HG03520 (cell line): Measurements from ENCODE around the gene KDF1.
"Not testable (repeated sequence)": the region's sequence is repeated elsewhere in the genome, so short reads cannot be mapped to it uniquely, and the experiment has no call there.

ENCODE experiments used
- ATAC-seq: cut with Tn5 transposase; IDR thresholded peaks from one replicate; pipeline ENCODE4 v1.9.1; 2021; ENCODE audit warnings: mild to moderate bottlenecking, moderate library complexity; ENCODE audit not compliant: unreplicated experiment

KDF1 gene

DNA sequence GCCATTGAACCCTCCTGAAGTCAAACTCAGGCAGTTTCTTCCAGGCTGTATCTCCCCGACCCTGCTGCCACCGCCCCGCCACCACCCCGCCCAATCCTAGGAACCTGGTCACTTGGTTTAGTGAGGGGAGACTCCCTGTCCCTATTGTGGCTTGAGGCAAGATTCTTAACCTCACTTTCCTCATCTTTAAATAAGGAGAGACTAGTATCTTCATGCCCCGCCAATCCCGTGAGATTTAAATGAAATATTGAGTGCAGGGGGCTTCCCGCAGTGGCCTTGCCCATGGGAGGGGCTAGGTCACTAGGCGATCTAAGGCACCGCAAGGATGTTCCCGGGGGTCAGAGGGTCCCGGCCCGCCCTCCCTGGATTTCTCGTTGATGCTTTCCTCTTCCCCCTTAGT, 998 bp downstream of the KDF1 start:
- no peak for ATAC-seq

DNA sequence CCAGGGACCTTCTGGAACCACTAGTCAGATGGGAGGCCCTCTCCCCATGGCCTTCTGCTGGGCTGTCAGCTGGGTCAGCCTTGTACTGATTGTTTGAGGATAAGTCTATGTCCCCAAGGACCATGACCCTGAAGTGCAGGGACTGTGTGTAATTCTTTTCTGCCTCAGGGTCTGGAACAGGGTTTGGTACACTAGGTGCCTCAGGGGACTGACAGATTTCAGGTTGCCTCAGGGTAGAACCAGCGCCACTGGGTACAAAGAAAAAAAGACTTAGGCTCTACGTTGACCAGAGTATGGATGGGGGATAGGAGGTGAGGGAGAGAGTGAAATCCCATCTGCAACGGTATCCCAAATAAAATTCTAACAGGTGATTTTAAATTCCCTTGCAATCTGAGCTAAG, 3.0 kb downstream of the KDF1 start:
- no peak for ATAC-seq

DNA sequence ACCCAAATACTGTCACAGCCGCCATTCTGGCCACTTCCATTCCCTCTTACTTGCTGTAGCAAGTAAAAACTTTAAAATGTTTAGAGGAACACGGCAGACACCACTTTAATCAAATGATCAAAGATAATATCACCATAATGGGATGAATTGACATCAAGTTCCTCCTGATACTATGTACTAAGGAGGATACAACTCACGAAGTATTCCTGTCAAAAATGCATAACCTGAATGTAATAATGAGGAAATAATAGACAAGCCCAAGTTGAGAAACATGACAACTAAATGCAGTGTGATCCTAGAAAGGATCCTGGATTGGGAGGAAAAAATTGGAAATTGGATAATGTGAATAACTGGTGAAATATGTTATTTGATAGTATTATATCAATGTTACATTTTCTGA, 3.9 kb downstream of the KDF1 start:
- no peak for ATAC-seq

DNA sequence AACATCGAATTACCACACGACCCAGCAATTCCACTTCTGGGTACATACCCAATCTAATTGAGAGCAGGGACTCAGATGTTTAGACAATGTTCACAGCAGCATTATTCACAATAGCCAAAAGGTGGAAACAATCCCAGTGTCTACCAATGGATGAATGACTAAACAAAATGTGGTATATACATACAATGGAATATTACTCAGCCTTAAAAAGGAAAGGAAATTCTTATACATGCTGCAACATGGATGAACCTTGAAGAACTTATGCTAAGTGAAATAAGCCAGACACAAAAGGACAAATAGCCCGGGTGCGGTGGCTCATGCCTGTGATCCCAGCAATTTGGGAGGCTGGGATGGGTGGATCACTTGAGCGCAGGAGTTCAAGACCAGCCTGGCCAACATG, 6.9 kb downstream of the KDF1 start:
- no peak for ATAC-seq

DNA sequence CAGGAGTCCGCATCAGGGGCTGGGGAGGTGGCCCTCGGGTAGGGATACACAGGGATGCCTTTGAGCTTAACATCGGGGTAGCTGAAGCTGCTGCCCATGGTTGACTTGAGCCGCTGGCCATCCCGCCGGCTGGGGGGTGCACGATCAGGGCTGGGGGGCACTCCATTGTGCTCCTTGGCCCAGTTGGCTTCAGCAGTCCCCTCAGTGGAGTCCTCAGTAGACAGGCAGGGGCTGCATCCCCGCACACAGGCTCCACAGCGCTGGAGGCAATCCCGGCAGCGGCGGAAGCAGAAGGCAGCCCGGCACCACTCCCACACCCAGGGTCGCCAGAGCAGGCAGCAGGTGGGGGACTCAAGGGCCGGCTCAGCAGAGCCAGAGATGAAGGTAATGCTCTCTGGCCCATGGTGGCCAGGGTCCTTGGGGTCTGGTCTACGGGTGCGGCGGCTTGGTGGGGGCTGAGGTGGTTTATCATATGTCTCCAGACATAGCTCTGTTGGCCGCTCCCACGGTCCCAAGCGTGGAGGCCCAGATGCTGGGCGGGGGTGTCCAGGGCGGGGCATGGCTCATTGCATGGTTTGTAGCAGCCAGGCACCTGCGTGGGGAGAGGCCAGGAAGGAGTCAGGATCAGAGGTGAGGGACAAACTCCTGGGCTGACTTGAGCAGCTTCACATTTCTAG, 8.3 kb downstream of the KDF1 start:
- ATAC-seq, result no peak

DNA sequence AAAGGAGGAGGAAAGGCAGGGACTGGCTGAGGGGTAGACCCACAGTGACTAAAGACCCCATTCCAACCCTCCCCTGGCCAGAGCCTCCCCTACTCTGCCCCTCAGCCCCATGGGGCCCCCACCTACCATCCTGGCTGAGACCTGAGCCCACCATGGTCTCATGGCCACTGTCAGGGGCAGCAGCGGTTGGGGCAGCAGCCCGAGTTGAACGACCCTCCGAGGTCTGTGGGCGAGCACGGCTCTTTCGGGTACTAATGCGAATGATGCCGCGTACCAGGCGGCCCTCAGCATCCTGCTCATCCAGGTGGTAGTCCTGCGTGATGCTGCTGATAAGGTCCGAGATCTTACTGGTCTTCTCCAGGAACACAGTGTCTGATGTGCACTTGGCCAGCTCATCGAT, 9.1 kb downstream of the KDF1 start:
- no peak for ATAC-seq

DNA sequence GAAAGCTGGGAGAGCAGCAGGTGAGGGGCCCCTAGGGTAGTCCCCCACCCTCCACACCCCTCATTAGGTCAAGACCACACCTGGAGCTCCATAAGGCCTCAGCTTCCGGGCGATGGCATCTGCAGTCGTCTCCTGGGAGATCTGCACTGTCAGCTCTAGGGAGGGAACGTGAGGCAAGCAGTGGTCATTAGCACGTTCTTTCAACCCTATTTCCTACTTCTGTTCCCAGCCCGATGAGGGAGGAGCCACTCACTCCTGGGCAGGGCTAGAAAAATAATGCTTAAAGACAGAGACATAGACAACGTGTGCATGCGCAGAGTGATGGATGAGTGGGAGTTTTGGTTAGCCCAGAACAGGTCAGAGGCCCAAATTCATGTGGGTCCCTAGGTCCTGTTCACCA, 9.7 kb downstream of the KDF1 start:
- no peak for ATAC-seq

DNA sequence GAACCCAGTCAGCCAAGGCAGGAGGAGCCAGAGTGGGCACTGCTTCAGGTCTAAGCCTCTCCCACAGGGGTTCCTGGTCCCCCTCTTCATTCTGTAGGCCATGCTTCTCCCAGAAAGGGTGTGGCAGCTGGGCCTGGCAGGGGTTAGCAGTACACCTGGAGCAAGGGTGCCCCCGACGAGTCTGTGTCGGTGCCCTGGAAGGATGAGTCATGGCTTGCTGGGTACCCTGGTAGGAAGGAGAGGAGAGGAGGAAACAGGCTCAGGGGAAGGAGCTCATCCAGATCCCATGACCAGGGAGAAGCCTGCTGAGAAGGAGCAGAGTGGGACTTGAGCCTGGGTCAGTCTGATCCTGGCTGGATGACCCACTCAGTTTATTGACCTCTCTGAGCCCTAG, 10.3 kb downstream of the KDF1 start:
- no peak for ATAC-seq

DNA sequence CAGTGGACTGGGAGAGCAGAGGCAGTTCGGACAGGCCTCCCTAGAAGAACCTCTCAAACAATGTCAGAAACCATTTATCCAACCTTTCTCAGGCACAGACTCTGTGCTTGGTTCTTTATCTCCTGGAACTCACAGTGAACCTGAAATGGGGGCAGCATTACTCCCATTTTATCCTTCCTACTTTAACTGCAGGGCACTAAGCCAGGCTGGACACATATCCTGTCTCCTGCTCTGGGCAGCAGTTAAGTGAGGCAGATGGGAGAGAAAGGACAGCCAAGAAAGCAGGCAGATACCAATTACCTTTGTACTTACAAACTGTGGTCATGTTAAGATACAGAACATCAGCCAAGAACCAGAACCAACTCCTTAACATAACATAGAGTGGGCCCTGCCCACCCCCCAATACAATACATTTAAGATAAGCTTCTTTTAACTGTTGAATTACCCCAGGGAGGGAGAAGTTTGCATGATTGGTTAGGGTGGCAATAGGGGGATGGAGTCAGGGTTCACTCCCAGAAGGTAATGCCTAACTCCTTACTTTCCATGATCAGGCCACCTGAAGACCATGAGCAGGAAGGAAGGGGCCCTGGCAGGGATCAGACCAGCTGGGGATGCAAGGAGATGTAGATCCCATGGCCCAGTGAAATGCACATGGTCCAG, 10.9 kb downstream of the KDF1 start:
- no peak for ATAC-seq

DNA sequence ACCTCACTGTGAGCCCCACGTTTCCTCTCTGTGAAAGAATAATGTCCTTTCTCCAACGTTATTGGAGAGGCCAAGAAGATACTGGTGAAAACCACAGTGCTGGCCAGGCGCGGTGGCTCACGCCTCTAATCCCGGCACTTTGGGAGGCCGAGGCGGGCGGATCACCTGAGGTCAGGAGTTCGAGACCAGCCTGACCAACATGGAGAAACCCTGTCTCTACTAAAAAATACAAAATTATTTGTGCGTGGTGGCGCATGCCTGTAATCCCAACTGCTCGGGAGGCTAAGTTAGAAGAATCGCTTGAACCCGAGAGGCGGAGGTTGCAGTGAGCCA, 11.6 kb downstream of the KDF1 start:
- not testable (repeated sequence) for ATAC-seq

DNA sequence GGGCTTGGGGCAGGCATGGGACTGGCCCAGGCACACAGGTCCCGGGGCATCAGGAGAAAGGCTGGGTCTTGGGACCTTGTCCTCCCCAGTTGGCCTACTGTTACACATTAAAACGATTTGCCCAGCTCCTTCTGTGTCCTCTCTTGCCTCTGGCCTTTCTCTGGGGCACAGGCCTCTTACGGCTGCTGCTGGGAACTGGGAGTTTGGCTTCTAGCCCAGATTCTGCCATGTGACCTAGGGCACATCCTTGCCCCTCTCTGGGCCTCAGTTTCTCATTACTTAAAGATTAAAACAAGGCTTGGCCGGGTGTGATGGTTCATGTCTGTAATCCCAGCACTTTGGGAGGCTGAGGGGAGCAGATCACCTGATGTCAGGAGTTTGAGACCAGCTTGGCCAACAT, 14.0 kb downstream of the KDF1 start:
- no peak for ATAC-seq

DNA sequence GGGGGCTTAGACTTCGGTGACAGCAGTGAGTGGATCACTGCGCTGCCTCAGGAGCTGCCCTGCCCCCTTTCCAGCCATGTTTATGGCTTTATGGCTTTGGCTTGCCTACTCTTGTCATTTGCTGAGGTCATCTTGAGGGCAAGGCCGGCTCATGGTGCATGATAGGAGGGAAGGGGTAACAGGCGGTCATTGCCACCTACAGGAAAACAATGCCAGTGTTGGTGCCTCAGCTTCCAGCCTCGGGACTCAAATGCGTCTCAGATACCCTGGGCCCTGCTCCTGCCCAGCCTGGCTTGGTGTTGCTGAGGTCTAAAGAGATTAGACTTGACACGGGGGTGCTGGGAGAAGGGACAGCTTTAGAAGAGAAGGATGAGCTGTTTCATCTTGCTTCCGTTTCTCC, 14.5 kb downstream of the KDF1 start:
- no peak for ATAC-seq

DNA sequence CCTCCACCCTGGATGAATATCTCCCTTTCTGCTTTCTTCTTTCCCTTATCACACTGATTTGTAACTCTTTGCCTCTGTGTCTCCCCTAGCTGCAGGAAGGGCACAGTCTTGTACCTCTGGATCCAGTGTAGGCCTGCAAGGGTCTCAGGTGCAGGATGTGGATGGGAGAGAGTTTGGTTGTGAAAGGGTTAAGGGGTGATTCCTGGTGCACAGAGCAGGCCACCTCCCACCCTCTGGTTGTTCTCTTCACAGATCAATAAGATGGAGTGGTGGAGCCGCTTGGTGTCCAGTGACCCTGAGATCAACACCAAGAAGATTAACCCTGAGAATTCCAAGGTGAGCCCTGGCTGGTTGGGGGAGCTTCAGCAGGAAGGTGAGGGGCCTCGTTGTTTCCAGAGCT, 15.1 kb downstream of the KDF1 start:
- no peak for ATAC-seq

DNA sequence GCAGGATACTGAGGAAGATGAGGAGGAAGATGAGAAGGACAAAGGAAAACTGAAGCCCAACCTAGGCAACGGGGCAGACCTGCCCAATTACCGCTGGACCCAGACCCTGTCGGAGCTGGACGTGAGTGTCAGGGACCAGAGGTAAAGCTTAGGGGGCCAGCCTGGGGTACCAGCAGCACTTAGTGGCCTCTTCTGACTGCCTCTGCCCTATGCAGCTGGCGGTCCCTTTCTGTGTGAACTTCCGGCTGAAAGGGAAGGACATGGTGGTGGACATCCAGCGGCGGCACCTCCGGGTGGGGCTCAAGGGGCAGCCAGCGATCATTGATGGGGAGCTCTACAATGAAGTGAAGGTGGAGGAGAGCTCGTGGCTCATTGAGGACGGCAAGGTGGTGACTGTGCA, 17.6 kb downstream of the KDF1 start:
- ATAC-seq, result no peak

DNA sequence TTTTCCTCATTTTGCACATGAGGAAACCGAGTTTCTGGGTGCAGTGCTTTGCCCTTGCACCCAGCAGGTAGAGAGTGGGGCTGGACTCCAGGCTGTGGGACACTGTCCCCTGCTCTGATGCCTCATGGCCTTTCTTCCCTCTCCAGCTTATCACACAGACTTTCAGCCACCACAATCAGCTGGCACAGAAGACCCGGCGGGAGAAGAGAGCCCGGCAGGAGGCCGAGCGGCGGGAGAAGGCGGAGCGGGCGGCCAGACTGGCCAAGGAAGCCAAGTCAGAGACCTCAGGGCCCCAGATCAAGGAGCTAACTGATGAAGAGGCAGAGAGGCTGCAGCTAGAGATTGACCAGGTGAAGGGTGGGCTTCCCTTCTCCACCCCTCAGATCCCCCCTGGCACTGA, 19.0 kb downstream of the KDF1 start:
- ATAC-seq, result no peak

DNA sequence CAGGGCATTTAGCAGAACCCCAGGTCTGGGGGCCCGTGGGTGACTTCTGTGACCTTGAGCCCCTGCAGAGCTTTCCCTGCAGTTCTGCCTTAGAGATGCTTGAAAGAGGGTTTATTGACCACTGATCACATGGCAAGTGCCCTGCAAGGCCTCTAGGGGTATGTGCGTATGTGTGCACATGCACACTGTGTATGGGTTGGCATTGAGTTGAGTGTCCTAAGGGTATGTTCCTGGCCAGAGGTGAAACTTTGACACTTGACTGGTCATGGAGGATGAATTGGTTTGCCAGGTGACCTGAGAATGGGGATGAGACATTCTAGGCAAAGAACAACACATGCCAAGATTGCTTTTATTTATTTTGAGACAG, 21.6 kb downstream of the KDF1 start:
- no peak for ATAC-seq

DNA sequence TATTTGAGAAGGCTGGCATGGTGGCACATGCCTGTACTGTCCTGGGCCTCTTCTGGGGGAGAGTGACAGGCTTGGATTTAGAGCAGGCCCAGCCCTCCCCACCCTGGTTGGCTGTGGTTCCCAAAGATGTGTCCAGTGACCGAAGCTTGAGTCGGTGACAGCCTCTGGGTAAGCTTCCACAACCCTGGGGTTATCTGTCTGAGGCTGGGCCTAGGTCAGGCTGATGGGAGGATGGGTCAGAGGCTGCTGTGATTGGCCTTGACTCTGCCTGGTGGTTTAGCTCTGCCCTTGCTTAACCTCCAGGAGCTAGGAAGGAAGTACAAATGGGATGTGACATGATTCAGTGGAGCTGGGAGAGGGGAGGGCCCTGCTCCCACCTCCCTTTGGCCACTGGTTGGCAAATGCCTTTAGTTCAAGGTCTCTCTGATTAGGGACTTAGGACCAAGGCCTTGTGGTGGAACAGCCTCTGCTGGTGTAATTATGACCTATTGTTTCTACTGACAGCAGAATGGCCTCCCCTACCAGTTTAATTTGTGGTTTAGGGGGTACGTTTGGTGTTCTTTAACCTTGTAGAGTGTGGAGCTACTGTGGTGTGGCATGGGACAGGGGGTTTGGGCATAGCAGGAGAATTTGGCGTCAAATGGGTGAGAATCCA, 22.1 kb downstream of the KDF1 start:
- no peak for ATAC-seq

DNA sequence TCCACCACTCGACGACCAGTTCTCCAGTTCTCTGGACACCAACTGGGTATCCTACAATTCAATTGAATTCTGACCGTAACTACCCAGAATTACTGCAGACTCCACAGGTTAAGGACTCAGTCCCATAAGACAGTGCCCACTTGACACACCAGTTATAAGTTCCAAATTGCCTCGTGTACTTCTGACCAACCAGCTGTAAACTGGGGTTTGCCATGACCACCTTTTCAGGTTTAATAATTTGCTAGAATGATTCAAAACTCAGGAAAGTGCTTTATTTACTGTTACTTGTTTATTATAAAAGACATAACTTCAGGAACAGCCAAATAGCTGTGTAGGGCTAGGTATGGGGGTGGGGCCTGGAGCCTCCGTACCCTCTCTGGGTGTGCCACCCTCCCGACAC, 23.4 kb downstream of the KDF1 start:
- no peak for ATAC-seq

DNA sequence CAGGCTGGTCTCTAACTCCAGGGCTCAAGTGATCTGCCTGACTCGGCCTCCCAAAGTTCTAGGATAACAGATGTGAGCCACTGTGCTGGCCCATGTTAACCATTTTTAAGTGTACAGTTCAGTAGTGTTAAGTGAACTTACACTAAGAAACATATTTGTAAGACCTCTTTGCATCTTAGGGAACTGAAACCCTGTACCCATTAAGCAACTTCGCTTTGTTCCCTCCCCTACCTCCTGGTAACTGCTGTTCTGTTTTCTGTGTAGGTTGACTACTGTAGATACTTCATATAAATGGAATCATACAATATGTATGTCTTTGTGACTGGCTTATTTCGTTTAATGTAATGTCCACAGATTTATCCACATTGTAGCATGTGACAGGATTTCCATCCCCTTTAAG, 27.7 kb downstream of the KDF1 start:
- ATAC-seq, result no peak

DNA sequence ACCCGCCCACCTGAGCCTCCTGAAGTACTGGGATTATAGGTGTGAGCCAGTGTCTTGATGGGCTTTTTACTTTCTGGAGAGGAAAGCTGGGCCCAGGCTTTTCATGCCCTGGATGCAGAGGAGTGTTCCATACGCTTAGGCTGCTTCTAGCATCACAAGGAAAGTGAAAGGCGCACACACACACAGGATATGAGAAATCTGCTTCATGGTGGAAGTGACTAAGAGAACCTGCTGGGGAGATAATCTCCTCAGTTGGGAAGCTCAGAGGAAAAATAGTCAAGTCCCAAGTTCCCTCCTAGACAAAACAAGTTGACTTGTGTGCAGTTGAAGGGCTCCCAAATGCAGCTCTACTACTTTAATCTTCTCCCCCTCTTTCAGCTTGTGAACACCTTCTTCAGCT, 36.6 kb downstream of the KDF1 start:
- no peak for ATAC-seq

DNA sequence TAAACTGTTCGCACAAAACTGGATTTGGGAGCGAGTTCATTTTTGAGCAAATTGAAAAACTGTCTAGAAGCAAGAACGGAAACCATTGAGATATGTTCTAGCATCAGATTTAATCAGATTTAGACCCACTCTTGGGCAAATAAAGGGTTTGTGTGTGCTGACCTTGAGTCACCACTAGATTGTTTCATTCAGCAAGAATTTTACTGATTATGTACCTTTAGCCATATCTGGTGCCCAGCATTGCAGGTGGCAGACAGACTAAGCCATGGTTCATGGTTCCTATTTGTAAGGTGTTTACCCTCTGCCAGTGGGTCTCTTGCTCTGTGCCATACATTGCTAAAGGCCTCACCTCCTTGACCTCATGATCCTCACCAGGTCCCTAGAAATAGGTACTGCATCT, 37.4 kb downstream of the KDF1 start:
- no peak for ATAC-seq

DNA sequence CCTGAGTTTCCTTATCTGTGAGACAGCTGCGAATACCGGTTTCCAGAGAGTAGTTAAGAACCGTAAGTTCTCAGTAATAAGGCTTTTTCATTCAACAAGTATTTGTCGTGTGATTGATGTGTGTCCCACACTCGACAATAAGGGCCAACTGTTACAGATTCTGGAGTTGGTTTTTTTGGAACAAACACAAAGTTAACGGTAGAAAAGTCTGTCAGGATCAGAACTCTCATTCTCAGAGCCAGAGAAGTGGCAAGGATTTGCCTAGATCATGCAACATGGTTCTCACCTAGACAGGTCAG, 37.9 kb downstream of the KDF1 start:
- ATAC-seq, result no peak
